ENCODE data around the gene BPTF. TPM values are rescaled to one million over a fixed set of nuclear protein-coding genes. Genes with fewer than 3 reads are reported as not detected.
A peak's percentile ranks its signal among the peaks of the same experiment; 100 is the strongest.

The BPTF gene, protein sequence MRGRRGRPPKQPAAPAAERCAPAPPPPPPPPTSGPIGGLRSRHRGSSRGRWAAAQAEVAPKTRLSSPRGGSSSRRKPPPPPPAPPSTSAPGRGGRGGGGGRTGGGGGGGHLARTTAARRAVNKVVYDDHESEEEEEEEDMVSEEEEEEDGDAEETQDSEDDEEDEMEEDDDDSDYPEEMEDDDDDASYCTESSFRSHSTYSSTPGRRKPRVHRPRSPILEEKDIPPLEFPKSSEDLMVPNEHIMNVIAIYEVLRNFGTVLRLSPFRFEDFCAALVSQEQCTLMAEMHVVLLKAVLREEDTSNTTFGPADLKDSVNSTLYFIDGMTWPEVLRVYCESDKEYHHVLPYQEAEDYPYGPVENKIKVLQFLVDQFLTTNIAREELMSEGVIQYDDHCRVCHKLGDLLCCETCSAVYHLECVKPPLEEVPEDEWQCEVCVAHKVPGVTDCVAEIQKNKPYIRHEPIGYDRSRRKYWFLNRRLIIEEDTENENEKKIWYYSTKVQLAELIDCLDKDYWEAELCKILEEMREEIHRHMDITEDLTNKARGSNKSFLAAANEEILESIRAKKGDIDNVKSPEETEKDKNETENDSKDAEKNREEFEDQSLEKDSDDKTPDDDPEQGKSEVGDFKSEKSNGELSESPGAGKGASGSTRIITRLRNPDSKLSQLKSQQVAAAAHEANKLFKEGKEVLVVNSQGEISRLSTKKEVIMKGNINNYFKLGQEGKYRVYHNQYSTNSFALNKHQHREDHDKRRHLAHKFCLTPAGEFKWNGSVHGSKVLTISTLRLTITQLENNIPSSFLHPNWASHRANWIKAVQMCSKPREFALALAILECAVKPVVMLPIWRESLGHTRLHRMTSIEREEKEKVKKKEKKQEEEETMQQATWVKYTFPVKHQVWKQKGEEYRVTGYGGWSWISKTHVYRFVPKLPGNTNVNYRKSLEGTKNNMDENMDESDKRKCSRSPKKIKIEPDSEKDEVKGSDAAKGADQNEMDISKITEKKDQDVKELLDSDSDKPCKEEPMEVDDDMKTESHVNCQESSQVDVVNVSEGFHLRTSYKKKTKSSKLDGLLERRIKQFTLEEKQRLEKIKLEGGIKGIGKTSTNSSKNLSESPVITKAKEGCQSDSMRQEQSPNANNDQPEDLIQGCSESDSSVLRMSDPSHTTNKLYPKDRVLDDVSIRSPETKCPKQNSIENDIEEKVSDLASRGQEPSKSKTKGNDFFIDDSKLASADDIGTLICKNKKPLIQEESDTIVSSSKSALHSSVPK (N-terminal part only)
- total RNA-seq (100 to 1,000 TPM; 155 to 173 (median 168) TPM), total RNA-seq (92.4 to 292 (median 188) reads per million in 29 experiments)
- 129 TPM for total RNA-seq (2013)

DNA sequence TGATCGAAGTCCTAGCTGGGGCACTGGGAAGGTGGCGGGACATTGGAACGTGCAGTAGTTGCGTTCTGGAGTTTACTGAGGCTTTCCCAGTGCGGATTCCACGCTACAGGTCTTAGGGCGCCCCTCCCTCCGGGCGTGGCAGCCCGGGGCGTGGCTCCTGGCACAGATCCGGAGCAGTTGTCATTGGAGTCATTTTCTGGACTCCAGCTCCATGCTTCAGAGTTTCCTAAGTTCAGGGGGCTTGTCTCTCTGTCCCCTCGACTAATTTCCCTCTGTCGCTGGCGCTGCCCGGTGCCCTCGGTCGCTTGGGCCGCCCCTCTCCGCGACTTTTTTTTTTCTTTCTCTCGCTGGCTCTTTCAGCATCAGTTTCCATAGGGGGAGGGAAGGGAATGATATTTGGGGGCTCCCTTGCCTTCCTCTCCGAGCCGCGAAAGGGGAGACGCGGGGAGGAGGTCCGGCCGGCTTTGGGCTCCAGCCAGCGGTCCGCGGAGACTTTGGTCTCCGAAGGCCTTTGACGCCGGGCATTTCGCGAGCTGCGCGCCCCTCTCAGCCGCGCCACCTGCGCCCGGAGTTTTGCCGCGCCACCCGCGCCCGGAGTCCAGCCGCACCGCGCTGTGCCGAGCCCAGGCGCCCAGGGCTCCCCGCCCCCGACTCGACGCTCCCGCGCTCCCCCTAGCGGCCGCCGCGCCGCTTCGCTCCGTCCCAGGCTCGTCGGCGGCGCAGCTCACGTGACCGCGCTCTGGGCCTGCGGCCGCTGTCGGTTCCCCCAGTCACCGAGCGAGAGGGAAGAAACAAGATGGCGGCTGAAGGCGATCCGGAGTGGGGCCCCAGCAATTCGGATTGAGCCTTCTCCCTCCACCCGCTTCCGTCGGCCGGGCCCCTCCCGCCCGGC lies at the start of gene BPTF:
Gene BPTF (plus strand): TSS at position 769 of the 892 bp plus-strand sequence. CDS start 222 bp downstream, outside the sequence.
- Mint-ChIP-seq H3K9me3 (no peaks in the 10 kb centered on the region), H3K4me1 (peaks cover 31 to 38% (median 37%) of the 10 kb centered on the region in 3 donors), H3K27ac (peak within 1 kb of the TSS; percentile 95 to 98), H3K27me3 (no peaks in the 10 kb centered on the region), H3K36me3 (peaks cover 3% of the 10 kb centered on the region), H3K4me3 (peak within 1 kb of the TSS; percentile 91 to 98 (median 94))
- H3K27ac ChIP-seq (ENCODE audit: low read length): peak within 1 kb of the TSS; percentile 73
- H3K36me3 ChIP-seq (ENCODE audit: control insufficient read depth in 2 of 2, extremely low read depth in 1 of 2, insufficient read depth in 1 of 2, low read length in 1 of 2): no peaks in the 10 kb centered on the region
- under 1% methylated on average over 58 of the region's 88 CpGs for WGBS (ENCODE audit: insufficient coverage)
- ATAC-seq (replicated peaks in 1 of 4): peak; percentile 82 to 85 (median 84)
- H3K4me1 ChIP-seq (ENCODE audit: control insufficient read depth in 1 of 2, extremely low read depth in 1 of 2, insufficient read depth in 2 of 2, low read length in 2 of 2): peaks cover 21 to 25% of the 10 kb centered on the region in 2 experiments
- peak within 1 kb of the TSS; percentile 80 to 87 for H3K4me3 ChIP-seq (ENCODE audit: control insufficient read depth in 1 of 2, extremely low read depth in 1 of 2, low read length in 1 of 2)
- ChIA-PET CTCF (interaction anchor here in 1 of 2 donors (1.5 kb wide), 1 partner anchor 108 kb away, joined by 5 read pairs; the partner anchor contains the start of gene NOL11), POLR2A (interaction anchor here (0.6 to 1.8 kb wide), 3 partner anchors 28 to 384 kb away, joined by 3 to 6 read pairs (median 4); partner anchors contain the start of gene NOL11 (in 1 of the 2))
- H3K27me3 ChIP-seq (replicated peaks in 1 of 2; ENCODE audit: control insufficient read depth in 2 of 2, extremely low read depth in 1 of 2, insufficient read depth in 2 of 2, low read length in 1 of 2): peaks cover 0 to 23% of the 10 kb centered on the region in 2 experiments
- peak; percentile 81 to 97 (median 89) for DNase-seq
- no peaks in the 10 kb centered on the region for H3K9me3 ChIP-seq

DNA sequence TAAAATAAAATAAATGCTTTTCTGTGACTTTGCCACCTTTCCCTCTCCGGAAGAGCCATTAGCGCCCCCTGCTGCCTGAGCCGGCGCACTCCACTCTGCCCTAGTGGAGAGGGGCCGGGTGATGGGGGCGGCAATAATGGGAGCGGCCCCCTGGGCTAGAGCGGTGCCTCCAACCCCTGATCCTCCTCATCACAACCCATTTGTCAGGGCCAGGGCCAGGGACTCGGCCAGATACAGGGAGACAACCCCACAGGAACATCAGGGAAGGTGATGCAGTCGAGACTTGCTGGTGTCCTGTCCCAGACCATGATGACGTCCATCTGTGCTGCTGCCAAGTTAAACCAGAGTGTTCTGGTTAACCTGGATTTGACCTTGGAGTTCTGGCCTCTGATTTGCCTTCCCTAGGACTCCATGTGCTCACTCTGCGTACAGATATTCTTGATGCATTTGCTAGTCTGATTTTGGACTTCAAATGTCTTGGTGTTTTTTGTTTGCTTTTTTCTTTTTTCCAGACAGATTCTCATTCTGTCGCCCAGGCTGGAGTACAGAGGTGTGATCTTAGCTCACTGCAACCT lies 46.1 kb upstream of the BPTF start:
- H3K4me3 Mint-ChIP-seq: no peak overlapping the region
- CTCF ChIA-PET: no interaction called here
- H3K9me3 Mint-ChIP-seq: no peaks in the 10 kb centered on the region
- no peaks in the 10 kb centered on the region for H3K4me1 Mint-ChIP-seq
- DNase-seq (peak in 24 of 35 experiments; percentile 0 to 47 (median 10)), ATAC-seq (replicated peaks in 1 of 4) (peak in 1 of 4 experiments; percentile 65)
- 89% methylated on average over 3 of the region's 13 CpGs for WGBS (ENCODE audit: insufficient coverage)
- no peaks in the 10 kb centered on the region for H3K4me1 ChIP-seq (ENCODE audit: control insufficient read depth in 1 of 2, extremely low read depth in 1 of 2, insufficient read depth in 2 of 2, low read length in 2 of 2)
- H3K36me3 Mint-ChIP-seq: no peaks in the 10 kb centered on the region
- H3K27me3 ChIP-seq (replicated peaks in 1 of 2; ENCODE audit: control insufficient read depth in 2 of 2, extremely low read depth in 1 of 2, insufficient read depth in 2 of 2, low read length in 1 of 2): no peaks in the 10 kb centered on the region
- peaks cover 0 to 2% of the 10 kb centered on the region in 2 donors for H3K27me3 Mint-ChIP-seq
- POLR2A ChIA-PET: no interaction called here
- H3K4me3 ChIP-seq (ENCODE audit: control insufficient read depth in 1 of 2, extremely low read depth in 1 of 2, low read length in 1 of 2): no peak overlapping the region
- H3K27ac Mint-ChIP-seq: no peak overlapping the region
- no peak overlapping the region for H3K27ac ChIP-seq (ENCODE audit: low read length)
- no peaks in the 10 kb centered on the region for H3K9me3 ChIP-seq
- no peaks in the 10 kb centered on the region for H3K36me3 ChIP-seq (ENCODE audit: control insufficient read depth in 2 of 2, extremely low read depth in 1 of 2, insufficient read depth in 1 of 2, low read length in 1 of 2)

DNA sequence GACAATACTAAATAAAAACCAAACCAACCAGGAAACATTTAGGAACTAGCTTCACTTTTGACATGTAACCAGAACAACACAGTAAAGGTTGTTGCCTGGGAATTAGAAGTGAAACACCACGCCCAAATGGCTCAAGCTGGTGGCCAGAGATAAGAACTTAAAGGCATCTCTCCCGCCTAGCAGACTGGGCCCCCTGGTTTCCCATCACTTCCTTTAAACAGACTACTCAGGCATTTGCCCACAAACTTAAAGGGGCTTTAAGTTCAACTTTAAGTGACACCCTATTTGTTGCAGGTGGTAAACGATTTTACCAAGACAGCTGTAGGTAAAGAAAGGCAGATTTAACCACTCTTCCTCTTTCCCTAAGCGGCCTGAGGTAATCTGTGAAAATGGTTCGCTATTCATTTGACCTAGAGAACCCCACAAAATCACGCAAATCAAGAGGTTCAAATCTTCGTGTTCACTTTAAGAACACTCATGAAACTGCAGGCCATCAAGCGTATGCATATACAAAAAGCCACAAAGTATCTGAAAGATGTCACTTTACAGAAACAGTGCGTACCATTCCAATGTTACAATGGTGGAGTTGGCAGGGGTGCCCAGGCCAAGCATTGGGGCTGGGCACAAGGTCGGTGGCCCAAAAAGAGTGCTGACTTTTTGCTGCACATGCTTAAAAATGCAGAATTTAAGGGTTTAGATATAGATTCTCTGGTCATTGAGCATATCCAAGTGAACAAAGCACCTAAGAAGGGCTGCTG lies 40.8 kb upstream of the BPTF start:
- Histone ChIP-seq H3K4me3 (ENCODE audit: control insufficient read depth in 1 of 2, extremely low read depth in 1 of 2, low read length in 1 of 2) (no peak overlapping the region), H3K36me3 (ENCODE audit: control insufficient read depth in 2 of 2, extremely low read depth in 1 of 2, insufficient read depth in 1 of 2, low read length in 1 of 2) (no peaks in the 10 kb centered on the region), H3K27ac (ENCODE audit: low read length) (no peak overlapping the region), H3K4me1 (ENCODE audit: control insufficient read depth in 1 of 2, extremely low read depth in 1 of 2, insufficient read depth in 2 of 2, low read length in 2 of 2) (no peaks in the 10 kb centered on the region), H3K27me3 (replicated peaks in 1 of 2; ENCODE audit: control insufficient read depth in 2 of 2, extremely low read depth in 1 of 2, insufficient read depth in 2 of 2, low read length in 1 of 2) (peaks cover 0 to 4% of the 10 kb centered on the region in 2 experiments), H3K9me3 (no peaks in the 10 kb centered on the region)
- Mint-ChIP-seq H3K4me1 (no peaks in the 10 kb centered on the region), H3K4me3 (no peak overlapping the region), H3K36me3 (no peaks in the 10 kb centered on the region), H3K9me3 (peaks cover 0 to 4% (median 0%) of the 10 kb centered on the region in 3 donors), H3K27me3 (peaks cover 0 to 1% of the 10 kb centered on the region in 2 donors), H3K27ac (no peak overlapping the region)
- ChIA-PET CTCF (no interaction called here), POLR2A (no interaction called here)
- WGBS (ENCODE audit: insufficient coverage): 40% methylated on average over 2 of the region's 10 CpGs
- ATAC-seq (replicated peaks in 1 of 4): no peak
- no peak for DNase-seq

DNA sequence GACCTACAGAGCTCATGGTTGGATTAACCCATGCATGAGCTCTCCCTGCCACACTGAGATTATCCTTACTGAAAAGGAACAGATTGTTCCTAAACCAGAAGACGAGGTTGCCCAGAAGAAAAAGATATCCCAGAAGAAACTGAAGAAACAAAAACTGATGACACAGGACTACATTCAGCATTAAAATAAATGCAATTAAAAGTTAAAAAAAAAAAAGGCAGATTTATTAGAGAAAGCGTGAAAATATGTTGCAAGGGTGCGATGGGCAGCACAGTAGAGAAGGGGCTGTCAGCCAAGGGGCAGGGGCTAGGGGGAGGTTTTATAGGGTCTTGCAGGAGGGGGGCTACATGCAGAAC lies 40.2 kb upstream of the BPTF start:
- Mint-ChIP-seq H3K27ac (no peak overlapping the region), H3K4me3 (no peak overlapping the region), H3K9me3 (peaks cover 0 to 4% (median 0%) of the 10 kb centered on the region in 3 donors), H3K36me3 (no peaks in the 10 kb centered on the region), H3K4me1 (no peaks in the 10 kb centered on the region), H3K27me3 (peaks cover 0 to 1% of the 10 kb centered on the region in 2 donors)
- CTCF ChIA-PET: no interaction called here
- DNase-seq: no peak
- POLR2A ChIA-PET: no interaction called here
- H3K9me3 ChIP-seq: no peaks in the 10 kb centered on the region
- H3K27ac ChIP-seq (ENCODE audit: low read length): no peak overlapping the region
- 67% methylated on average over 1 of the region's 3 CpGs for WGBS (ENCODE audit: insufficient coverage)
- H3K27me3 ChIP-seq (replicated peaks in 1 of 2; ENCODE audit: control insufficient read depth in 2 of 2, extremely low read depth in 1 of 2, insufficient read depth in 2 of 2, low read length in 1 of 2): peaks cover 0 to 4% of the 10 kb centered on the region in 2 experiments
- H3K4me1 ChIP-seq (ENCODE audit: control insufficient read depth in 1 of 2, extremely low read depth in 1 of 2, insufficient read depth in 2 of 2, low read length in 2 of 2): no peaks in the 10 kb centered on the region
- ATAC-seq (replicated peaks in 1 of 4): no peak
- H3K4me3 ChIP-seq (ENCODE audit: control insufficient read depth in 1 of 2, extremely low read depth in 1 of 2, low read length in 1 of 2): no peak overlapping the region
- H3K36me3 ChIP-seq (ENCODE audit: control insufficient read depth in 2 of 2, extremely low read depth in 1 of 2, insufficient read depth in 1 of 2, low read length in 1 of 2): no peaks in the 10 kb centered on the region

DNA sequence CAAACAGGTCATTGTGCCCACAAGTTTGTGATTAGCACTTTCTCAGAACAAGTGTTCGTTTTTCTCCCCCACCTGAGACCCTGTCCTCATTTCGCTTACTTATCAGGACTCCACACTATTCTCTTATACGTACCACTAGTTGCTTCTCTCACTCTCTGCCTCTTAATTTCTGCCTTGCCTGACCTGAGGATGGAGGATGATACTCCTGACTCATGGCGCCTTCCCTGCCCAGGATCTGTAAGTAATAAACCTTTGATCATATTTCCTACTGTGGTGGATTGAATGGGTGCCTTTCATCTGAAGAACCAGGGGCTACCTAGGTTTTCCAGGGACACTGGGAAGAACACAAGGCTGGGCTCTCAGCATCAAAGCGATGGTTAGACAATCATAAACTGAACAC lies 39.8 kb upstream of the BPTF start:
- Mint-ChIP-seq H3K4me3 (no peak overlapping the region), H3K36me3 (no peaks in the 10 kb centered on the region), H3K27me3 (peaks cover 0 to 1% of the 10 kb centered on the region in 2 donors), H3K27ac (no peak overlapping the region), H3K9me3 (peaks cover 0 to 4% (median 0%) of the 10 kb centered on the region in 3 donors), H3K4me1 (no peaks in the 10 kb centered on the region)
- POLR2A ChIA-PET: no interaction called here
- CTCF ChIA-PET: no interaction called here
- H3K4me3 ChIP-seq (ENCODE audit: control insufficient read depth in 1 of 2, extremely low read depth in 1 of 2, low read length in 1 of 2): no peak overlapping the region
- no peak for ATAC-seq (replicated peaks in 1 of 4)
- H3K9me3 ChIP-seq: no peaks in the 10 kb centered on the region
- H3K27ac ChIP-seq (ENCODE audit: low read length): no peak overlapping the region
- 96% methylated on average over 4 of the region's 5 CpGs for WGBS (ENCODE audit: insufficient coverage)
- H3K27me3 ChIP-seq (replicated peaks in 1 of 2; ENCODE audit: control insufficient read depth in 2 of 2, extremely low read depth in 1 of 2, insufficient read depth in 2 of 2, low read length in 1 of 2): peaks cover 0 to 4% of the 10 kb centered on the region in 2 experiments
- no peak for DNase-seq
- H3K36me3 ChIP-seq (ENCODE audit: control insufficient read depth in 2 of 2, extremely low read depth in 1 of 2, insufficient read depth in 1 of 2, low read length in 1 of 2): no peaks in the 10 kb centered on the region
- H3K4me1 ChIP-seq (ENCODE audit: control insufficient read depth in 1 of 2, extremely low read depth in 1 of 2, insufficient read depth in 2 of 2, low read length in 2 of 2): no peaks in the 10 kb centered on the region
